ENCODE data around the gene RTKN. TPM values are rescaled to one million over a fixed set of nuclear protein-coding genes. Genes with fewer than 3 reads are reported as not detected.

The RTKN gene
- polyA plus RNA-seq, 2 of the 4 experiments (the other 2 are of a cell fraction) = 15.1 to 20.1 TPM

DNA sequence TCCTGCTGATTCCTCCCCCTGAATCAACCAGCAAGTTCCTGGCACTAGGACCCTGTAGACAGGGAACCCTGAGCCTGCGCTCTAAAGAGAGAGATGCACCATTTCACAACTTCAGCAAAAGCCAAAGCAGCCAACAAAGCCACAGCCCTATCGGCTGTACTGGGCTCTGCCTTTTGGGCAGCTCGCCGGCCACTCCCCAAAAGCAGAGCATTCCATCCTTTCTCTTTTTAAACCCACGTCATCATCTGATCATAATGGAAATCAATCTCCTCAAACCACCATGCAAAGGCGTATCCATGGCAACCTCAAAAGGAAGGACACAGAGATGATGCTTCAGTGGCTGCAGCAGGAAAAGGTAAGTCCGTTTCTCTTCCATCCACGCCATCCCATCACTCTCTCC, 56.3 kb downstream of the RTKN start:
- Histone ChIP-seq H3K4me1 (peaks cover 24% of the 10 kb centered on the region), H3K4me2 (no peak overlapping the region), H3K9me3 (no peaks in the 10 kb centered on the region), H3K4me3 (no peak overlapping the region), H3K27ac (no peak overlapping the region)
- 90% methylated on average over 8 of the region's 8 CpGs for WGBS (ENCODE audit: missing lambda C conversion rate)
- ChIA-PET POLR2A (no interaction called here), CTCF (interaction anchor here (1.0 to 1.2 kb wide), 2 partner anchors 10 to 15 kb away, joined by 3 read pairs; no protein-coding TSS in a partner anchor)
- DNase-seq (ENCODE audit: low read depth in 1 of 2, low spot score in 1 of 2) (no peak), ATAC-seq (no peak), FAIRE-seq (no peak)
- TF ChIP-seq JUN (IDR thresholded peaks at IDR 0.05) (no peak), MYC (IDR thresholded peaks at IDR 0.05; ENCODE audit: borderline replicate concordance, low read length) (no peak), HOXB13 (CRISPR knock-in tag; IDR thresholded peaks at IDR 0.05; ENCODE audit: low read depth) (no peak), BHLHE40 (IDR thresholded peaks at IDR 0.05; ENCODE audit: low read depth, low read length) (no peak), SMC3 (IDR thresholded peaks at IDR 0.05) (no peak), CHD2 (IDR thresholded peaks at IDR 0.05; ENCODE audit: low read length, partially characterized antibody) (no peak), NR3C1 (IDR thresholded peaks at IDR 0.05) (no peak), CEBPB (IDR thresholded peaks at IDR 0.05) (no peak), RNF2 (IDR thresholded peaks at IDR 0.05; ENCODE audit: borderline replicate concordance, low read depth) (no peak), GATA3 (IDR thresholded peaks at IDR 0.05; ENCODE audit: borderline replicate concordance) (no peak), TFCP2L1 (CRISPR knock-in tag; IDR thresholded peaks at IDR 0.05) (no peak), KDM1A (IDR thresholded peaks at IDR 0.05; ENCODE audit: low read depth) (no peak), ZC3H11A (IDR thresholded peaks at IDR 0.05) (no peak), JUNB (IDR thresholded peaks at IDR 0.05) (no peak)
- TF ChIP-seq, protein P1, sequence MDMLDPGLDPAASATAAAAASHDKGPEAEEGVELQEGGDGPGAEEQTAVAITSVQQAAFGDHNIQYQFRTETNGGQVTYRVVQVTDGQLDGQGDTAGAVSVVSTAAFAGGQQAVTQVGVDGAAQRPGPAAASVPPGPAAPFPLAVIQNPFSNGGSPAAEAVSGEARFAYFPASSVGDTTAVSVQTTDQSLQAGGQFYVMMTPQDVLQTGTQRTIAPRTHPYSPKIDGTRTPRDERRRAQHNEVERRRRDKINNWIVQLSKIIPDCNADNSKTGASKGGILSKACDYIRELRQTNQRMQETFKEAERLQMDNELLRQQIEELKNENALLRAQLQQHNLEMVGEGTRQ (IDR thresholded peaks at IDR 0.05) = no peak
- TF ChIP-seq, protein P2, sequence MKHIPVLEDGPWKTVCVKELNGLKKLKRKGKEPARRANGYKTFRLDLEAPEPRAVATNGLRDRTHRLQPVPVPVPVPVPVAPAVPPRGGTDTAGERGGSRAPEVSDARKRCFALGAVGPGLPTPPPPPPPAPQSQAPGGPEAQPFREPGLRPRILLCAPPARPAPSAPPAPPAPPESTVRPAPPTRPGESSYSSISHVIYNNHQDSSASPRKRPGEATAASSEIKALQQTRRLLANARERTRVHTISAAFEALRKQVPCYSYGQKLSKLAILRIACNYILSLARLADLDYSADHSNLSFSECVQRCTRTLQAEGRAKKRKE (CRISPR knock-in tag; IDR thresholded peaks at IDR 0.05; ENCODE audit: low read depth) = no peak
- TF ChIP-seq, protein P3, sequence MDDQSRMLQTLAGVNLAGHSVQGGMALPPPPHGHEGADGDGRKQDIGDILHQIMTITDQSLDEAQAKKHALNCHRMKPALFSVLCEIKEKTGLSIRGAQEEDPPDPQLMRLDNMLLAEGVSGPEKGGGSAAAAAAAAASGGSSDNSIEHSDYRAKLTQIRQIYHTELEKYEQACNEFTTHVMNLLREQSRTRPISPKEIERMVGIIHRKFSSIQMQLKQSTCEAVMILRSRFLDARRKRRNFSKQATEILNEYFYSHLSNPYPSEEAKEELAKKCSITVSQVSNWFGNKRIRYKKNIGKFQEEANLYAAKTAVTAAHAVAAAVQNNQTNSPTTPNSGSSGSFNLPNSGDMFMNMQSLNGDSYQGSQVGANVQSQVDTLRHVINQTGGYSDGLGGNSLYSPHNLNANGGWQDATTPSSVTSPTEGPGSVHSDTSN (IDR thresholded peaks at IDR 0.05) = no peak
- TF ChIP-seq, protein P4, sequence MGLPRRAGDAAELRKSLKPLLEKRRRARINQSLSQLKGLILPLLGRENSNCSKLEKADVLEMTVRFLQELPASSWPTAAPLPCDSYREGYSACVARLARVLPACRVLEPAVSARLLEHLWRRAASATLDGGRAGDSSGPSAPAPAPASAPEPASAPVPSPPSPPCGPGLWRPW (IDR thresholded peaks at IDR 0.05) = no peak

GRCh38 chr2:74384051-74384450, 57.7 kb downstream of the RTKN start:
- ChIA-PET POLR2A (no interaction called here), CTCF (no interaction called here)
- Histone ChIP-seq H3K4me1 (peaks cover 21% of the 10 kb centered on the region; the same call in 2 of the 3 replicates), H3K4me3 (no peak overlapping the region), H3K27ac (no peak overlapping the region), H3K4me2 (no peak overlapping the region), H3K9me3 (no peaks in the 10 kb centered on the region)
- WGBS (ENCODE audit: missing lambda C conversion rate) = 87% methylated on average over 3 of the region's 3 CpGs
- DNase-seq (ENCODE audit: low read depth in 1 of 2, low spot score in 1 of 2) (no peak), FAIRE-seq (no peak), ATAC-seq (no peak)
- TF ChIP-seq RCOR1 (IDR thresholded peaks at IDR 0.05; ENCODE audit: low read depth, low read length) = no peak
- TF ChIP-seq RFX5 (IDR thresholded peaks at IDR 0.05) = no peak
- TF ChIP-seq HOXA7 (CRISPR knock-in tag; IDR thresholded peaks at IDR 0.05) = no peak
- no peak for TF ChIP-seq SREBF2 (IDR thresholded peaks at IDR 0.05)
- no peak for TF ChIP-seq TP53 (CRISPR knock-in tag; IDR thresholded peaks at IDR 0.05)
- TF ChIP-seq TFCP2L1 (CRISPR knock-in tag; IDR thresholded peaks at IDR 0.05) = no peak
- TF ChIP-seq ZFP36 (IDR thresholded peaks at IDR 0.05; ENCODE audit: borderline replicate concordance, partially characterized antibody) = no peak
- TF ChIP-seq POLR2AphosphoS2 (conservative IDR thresholded peaks at IDR 0.05; ENCODE audit: low read length) = no peak
- TF ChIP-seq CBX8 (IDR thresholded peaks at IDR 0.05) = no peak
- no peak for TF ChIP-seq BHLHE40 (IDR thresholded peaks at IDR 0.05; ENCODE audit: low read depth, low read length)
- no peak for TF ChIP-seq JUN (IDR thresholded peaks at IDR 0.05)
- no peak for TF ChIP-seq EHMT2 (IDR thresholded peaks at IDR 0.05; ENCODE audit: low read depth)
- TF ChIP-seq HEYL (CRISPR knock-in tag; IDR thresholded peaks at IDR 0.05) = no peak
- TF ChIP-seq, protein P5, sequence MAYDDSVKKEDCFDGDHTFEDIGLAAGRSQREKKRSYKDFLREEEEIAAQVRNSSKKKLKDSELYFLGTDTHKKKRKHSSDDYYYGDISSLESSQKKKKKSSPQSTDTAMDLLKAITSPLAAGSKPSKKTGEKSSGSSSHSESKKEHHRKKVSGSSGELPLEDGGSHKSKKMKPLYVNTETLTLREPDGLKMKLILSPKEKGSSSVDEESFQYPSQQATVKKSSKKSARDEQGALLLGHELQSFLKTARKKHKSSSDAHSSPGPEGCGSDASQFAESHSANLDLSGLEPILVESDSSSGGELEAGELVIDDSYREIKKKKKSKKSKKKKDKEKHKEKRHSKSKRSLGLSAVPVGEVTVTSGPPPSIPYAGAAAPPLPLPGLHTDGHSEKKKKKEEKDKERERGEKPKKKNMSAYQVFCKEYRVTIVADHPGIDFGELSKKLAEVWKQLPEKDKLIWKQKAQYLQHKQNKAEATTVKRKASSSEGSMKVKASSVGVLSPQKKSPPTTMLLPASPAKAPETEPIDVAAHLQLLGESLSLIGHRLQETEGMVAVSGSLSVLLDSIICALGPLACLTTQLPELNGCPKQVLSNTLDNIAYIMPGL (CRISPR knock-in tag; IDR thresholded peaks at IDR 0.05; ENCODE audit: borderline replicate concordance) = no peak
- TF ChIP-seq ZNF302 (CRISPR knock-in tag; IDR thresholded peaks at IDR 0.05) = no peak
- no peak for TF ChIP-seq RARB (CRISPR knock-in tag; IDR thresholded peaks at IDR 0.05)

Data from A549 (cell line).